PC-3 (cell line): ENCODE measurements around the gene LGALS16.

Source experiments
- EZH2 ChIP-seq: fragments of 300-600 bp; sonication (generic); IDR thresholded peaks from one replicate; pipeline ENCODE4 v1.6.1; 2017; ENCODE audit warnings: antibody characterized with exemption, mild to moderate bottlenecking, low read length; ENCODE audit not compliant: unreplicated experiment
- EZH2phosphoT487 ChIP-seq: fragments of 300-600 bp; sonication (generic); IDR thresholded peaks from 2 replicates; pipeline ENCODE4 v1.6.1; 2018; ENCODE audit warnings: mild to moderate bottlenecking, antibody characterized with exemption, low read length, borderline replicate concordance
- TF ChIP-seq, protein P1 (sequence below): fragments of 300-600 bp; sonication (generic); conservative IDR thresholded peaks from 2 replicates; pipeline ENCODE4 v1.5.1; 2017; ENCODE audit warnings: antibody characterized with exemption, low read depth, mild to moderate bottlenecking, low read length

DNA sequence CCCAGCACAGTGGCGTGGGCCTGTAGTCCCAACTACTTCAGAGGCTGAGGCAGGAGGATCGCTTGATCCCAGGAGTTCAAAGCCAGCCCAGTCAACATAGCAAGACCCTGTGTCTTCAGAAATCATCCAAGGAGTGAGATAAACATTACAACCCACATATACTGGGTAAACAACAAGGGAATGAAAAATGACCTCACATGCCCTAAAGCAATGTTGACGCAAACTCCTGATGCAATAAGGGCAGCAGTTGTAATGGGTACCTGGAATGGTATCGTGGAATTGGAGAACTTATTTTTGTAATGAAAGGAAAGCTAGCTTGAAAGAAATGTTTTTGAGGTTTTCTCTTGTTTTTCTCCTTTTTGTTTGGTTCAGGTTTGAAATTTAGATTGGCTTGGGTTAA, 24.5 kb upstream of the LGALS16 start:
- TF ChIP-seq, protein P1, sequence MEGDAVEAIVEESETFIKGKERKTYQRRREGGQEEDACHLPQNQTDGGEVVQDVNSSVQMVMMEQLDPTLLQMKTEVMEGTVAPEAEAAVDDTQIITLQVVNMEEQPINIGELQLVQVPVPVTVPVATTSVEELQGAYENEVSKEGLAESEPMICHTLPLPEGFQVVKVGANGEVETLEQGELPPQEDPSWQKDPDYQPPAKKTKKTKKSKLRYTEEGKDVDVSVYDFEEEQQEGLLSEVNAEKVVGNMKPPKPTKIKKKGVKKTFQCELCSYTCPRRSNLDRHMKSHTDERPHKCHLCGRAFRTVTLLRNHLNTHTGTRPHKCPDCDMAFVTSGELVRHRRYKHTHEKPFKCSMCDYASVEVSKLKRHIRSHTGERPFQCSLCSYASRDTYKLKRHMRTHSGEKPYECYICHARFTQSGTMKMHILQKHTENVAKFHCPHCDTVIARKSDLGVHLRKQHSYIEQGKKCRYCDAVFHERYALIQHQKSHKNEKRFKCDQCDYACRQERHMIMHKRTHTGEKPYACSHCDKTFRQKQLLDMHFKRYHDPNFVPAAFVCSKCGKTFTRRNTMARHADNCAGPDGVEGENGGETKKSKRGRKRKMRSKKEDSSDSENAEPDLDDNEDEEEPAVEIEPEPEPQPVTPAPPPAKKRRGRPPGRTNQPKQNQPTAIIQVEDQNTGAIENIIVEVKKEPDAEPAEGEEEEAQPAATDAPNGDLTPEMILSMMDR = no peak
- no peak for TF ChIP-seq EZH2phosphoT487
- no peak for TF ChIP-seq EZH2
